RKO (cell line): ENCODE measurements around the gene SLC7A1.

Experiments used
- DNase-seq: peaks from one replicate; pipeline ENCODE4 v3.0.0-alpha.2; 2016; ENCODE audit warnings: low spot score

The SLC7A1 gene

DNA sequence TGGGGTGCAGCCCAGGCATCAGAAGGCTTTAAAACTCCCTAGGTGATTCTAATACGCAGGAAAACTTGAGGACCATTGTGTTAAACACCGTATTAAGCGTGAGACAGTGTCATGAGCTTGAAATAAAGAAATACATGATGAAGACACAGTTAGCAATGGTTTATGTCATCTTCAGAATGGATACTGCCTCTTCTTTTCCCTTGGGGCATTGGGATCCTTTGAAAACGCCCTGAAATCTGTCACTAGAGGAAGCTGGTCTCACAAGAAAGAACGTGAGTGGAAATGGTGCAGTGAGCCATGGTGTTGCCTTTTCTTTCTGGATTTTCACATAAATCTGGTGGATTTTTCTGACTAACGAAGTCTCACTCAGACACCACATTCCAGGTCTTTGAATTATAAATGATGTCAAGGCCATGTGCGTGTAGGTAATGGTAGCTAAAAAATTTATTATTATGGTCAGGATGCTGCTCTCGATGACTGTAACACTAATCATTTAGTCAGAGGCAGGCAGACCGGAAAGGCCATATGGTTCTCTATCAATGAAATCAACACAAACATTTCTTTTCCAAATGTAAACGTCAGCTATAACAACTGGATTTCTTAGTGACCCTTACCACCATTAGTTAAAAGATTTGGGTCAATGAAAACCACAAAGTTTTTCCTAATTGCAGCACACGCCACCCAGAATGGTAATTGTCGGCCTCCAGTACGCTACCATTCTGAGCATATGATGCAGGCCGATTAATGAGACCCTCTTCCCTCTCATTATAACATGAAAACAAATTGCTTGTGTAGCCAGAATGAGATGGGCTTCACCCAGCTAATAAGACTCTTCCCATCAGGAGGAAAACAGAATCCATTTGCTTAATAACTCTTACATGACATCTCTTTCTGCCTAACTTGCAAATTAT, 105.6 kb downstream of the SLC7A1 start:
- DNase-seq = no peak

DNA sequence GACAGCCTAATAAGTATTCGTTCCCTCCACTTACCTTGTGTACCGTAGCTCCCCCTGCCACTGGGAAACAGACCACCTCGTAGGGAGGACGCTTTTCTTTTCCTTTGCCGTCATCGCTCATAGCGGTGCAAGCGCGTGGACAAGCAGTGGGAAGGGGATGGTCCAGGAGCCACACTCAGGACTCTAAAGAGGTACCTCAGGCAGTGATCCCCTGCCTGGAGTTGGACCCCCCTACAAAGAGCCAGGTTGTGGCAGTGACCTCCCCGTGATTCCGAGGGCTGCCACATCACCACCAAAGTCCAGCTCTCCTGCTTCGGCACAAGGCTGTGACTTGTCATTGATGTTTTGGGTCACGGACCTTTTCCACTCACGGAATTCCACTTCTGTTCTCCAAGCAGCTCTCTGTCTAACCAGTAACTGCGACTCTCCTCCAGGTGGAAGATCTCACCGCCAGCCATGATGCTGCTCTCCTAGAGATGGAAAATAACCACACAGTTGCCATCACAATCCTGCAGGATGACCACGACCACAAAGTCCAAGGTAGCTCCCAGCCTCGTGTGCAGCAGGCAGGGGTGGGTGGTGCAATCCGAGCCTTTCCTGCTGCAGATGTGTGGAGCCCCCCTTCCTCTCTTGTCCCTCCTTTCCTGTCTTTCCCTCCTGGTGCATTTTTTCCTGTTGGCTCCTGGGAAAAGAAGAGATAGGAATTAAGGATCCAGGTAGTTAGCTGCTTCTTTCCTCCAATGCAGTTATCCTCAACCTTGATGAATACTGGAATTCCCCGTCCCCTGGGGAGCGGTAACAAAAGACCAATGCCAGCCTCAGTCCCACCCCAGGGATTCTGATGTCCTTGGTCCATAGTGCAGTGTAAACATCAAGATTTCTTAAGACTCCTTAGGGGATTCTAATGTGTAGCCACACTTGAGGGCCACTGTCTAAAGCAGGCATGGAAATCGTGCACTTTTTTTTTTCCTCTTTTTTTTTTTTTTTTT, 107.7 kb downstream of the SLC7A1 start:
- no peak for DNase-seq

DNA sequence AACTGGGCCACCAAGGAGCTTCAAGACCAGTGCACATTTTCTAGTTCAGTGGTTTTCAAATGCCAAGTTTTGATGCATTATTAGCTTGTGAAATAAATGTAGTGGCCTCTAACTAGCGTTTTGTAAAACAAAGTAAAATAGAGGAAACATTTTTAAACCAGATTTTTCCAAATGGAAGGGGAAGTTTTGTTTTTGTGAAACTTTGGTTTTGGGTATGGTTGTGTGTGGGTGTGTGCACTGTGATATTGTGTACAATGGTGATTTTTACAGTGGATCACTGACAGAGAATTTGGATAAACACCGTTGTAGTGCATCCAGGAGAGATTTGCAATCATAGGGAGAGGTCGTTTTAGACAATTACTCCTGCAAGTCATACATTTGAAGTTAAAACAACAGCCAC, 108.9 kb downstream of the SLC7A1 start:
- no peak for DNase-seq

DNA sequence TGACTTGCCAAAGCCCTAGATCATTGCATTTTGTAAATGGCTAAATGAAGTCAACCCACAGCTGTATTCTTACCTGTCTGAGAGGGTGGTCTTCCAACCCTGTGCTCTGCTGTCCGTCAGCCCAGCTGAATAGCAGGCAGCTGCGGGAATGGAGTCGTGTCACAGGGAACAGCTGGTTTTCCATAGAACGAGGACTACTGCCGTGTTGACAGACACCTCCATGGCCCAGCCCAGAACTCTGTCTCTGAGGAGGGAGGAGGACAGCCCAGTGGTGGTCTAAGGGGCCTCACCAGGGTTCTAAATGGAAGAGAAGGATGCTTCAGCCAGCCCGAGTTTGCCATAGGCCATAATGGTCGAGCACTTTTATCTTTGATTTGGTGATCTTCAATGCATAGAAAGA, 110.7 kb downstream of the SLC7A1 start:
- no peak for DNase-seq

DNA sequence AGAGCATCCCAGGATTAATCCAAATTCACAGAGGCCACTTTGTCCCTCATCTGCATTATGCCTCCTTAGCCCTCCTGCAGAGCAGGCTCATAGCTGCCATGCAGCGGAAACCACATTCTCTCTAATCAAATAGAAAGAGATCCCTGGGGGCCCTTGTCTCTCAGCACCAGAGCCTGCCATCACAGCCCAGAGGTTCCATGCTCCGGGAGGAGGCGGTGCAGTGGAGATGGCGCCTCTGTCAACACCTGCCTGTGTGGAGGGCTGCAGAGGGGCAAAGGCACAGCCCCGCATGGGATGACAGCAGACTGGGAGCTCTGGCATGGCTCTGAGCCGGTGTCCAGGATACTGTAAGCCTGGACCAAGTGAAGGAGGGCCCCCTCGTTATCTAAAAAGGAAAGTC, 111.3 kb downstream of the SLC7A1 start:
- no peak for DNase-seq

- DNase-seq = no peak
Measured at GRCh38 chr13:29483623-29484022, 111.9 kb downstream of the SLC7A1 start.

DNA sequence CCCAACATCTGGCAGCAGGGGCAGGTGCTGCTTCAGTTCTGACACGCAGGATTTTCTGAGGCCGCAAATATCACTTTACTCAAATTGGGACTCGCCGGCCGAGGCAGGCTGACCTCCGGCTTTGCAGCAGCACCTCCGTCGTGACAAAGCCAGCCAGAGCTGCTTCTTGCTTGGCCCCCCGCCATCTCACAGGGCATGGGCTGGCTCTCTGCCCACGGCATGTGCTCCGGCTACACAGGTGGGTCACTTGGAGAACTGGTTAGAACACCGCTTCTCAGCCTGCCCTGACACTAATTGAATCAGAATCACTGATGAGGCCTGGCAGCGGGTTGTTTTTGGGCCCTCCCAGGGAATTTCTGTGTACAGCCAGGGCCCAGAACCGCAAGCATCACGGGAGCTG, 112.3 kb downstream of the SLC7A1 start:
- no peak for DNase-seq

- no peak for DNase-seq
Measured at GRCh38 chr13:29482504-29482903, 113.0 kb downstream of the SLC7A1 start.

DNA sequence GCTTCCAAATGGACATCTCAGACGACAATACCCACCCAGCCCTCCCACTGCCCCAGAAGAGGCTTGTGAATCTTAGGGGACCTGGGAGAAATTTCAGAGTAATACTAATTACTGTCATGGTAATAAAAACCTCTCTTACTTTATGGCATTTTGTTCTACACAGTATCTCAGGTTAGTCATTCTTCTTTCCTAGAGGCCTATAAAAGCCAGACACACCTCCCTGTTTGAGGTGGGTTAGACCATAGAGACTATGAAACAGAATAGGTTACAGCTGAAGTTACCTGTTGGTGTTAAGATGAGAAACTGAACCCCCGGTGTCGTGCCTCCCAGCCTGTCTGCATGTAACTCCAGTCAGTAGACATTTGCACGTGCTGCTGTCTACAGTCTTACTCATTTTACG, 113.9 kb downstream of the SLC7A1 start:
- DNase-seq = no peak

DNA sequence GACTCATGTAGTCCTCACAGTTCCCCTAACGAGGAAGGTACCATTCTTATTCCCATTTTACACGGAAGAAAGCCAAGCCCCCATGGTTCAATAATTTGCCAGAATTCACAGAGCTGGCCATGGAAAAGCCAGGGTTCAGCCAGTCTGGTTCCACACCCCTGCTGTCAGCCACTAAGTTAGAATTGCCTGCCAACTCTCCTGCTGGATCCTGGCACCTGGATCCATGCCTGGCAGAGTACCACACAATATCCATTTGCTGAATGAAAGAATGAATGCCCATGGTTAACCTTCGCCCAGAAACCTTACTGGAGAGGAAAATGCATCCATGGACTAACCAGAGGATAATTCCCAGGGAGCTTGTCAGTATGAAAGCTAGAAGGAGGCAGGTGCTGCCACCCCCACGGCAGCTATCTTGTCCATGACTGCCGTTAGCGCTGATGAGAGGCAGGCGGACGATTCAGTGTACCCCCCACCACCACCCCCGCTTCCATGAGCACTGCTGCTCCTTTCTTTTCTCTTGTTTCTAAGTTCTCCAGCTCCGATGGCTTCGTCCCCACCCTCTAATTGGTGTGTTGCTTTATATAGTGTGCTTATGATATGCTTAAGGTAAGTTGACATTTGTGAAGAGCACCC, 114.5 kb downstream of the SLC7A1 start:
- DNase-seq = no peak

DNA sequence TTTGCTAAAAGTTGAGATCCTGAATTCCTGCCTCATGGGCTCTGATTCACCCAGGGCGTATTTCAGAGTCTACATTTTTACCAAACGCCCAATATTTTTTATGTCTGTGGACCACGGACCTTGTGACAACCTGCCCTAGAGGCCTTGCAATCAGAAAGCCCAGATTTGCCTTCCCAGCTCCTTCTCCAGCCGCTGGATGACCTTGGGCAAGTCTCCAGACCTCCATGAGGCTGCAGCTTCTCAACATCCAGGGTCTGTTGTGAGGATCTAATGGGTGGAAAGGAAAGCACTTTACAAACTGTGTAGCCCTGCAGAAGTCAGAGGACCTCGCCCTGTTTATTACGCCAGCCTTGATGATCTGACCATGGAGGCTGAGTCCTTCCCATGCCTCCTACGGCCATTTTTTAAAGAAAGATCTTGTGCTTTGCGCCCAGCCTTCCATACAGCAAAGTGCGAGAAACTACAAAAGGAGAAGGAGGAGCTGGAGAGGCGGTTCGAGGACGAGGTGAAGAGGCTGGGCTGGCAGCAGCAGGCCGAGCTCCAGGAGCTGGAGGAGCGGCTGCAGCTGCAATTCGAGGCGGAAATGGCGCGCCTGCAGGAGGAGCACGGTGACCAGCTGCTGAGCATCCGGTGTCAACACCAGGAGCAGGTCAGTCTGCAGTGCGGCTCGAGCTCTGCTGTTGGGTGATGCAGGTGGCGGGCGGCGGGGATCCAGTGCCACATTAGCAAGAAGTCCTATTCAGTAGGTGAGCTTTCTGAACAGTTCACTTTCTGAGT, 115.6 kb downstream of the SLC7A1 start:
- DNase-seq = no peak

DNA sequence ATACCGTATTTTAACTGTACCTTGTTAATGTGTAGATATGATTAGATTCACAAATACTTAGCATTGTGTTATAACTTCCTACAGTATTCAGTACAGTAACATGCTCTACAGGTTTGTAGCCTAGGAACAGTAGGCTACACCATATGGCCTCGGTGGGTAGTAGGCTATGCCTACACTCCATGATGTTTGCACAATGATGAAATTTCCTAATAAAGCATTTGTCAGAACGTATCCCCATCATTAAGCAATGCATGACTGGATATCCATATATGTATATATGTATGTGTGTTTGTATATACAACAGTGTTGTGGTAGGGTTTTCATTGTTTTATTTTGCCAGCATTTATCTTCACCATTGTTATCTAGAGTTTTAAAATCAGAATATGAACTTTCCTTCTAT, 119.4 kb downstream of the SLC7A1 start:
- DNase-seq = no peak

DNA sequence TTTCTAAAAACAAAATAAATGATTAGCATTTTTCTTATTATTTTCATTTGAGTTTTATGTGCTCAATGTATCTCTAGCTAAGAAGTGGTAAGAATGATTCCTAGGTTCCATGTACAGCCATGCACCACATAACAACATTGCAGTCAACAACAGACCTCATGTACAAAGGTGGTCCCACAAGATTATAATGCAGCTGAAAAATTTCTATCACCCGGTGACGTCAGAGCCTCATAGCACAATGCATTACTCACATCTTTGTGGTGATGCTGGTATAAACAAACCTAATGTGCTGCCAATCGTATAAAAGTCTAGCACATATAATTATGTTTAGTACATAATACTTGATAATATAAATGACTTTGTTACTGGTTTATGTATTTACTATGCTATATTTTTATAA, 120.5 kb downstream of the SLC7A1 start:
- DNase-seq = peak; percentile 23

DNA sequence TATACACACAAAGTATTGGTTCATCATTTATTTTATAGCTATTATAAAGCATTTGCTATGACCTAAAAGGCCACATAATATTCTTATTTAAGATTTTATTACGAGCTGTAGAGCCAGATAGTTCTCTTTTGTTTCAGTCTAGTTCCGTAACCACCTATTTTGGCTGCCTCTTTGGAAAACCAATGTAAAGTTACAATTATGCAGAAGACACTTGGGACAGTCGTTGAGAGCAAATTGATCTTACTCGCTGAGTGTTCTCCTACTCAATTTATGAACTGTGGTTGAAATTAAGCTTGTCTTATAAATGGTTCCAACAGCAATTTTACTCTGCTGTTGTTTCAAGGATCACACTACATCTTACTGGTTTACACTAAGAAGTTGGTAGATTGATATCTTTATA, 122.3 kb downstream of the SLC7A1 start:
- DNase-seq = no peak

DNA sequence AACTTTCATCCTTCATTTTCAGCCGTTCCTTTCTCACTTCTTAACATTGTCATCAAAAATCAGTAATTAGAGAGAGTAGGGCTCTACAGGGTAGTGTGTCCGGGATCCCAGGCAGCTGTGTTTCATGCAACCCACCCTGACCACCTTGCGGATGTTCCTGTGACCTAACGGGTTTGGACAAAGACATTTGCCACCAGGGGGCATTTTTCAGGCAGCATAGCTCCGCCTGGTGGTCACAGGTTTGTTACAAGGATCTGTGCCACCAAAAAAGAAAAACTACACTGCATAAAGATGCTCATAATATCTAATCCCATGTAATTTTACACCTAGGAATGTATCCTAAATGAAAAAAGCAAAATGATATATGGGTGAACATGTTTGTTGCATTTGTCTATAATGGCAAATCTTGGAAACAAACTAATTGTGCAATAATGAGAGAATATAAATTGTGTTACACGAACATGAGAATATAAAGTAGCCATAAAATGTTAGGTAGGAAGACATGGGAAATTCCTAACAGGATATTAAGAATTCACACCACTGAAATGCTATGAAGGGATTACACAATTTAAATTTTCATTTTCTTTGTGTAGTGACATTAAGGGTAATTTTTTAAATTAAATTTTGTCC, 123.0 kb downstream of the SLC7A1 start:
- peak; percentile 69 for DNase-seq

DNA sequence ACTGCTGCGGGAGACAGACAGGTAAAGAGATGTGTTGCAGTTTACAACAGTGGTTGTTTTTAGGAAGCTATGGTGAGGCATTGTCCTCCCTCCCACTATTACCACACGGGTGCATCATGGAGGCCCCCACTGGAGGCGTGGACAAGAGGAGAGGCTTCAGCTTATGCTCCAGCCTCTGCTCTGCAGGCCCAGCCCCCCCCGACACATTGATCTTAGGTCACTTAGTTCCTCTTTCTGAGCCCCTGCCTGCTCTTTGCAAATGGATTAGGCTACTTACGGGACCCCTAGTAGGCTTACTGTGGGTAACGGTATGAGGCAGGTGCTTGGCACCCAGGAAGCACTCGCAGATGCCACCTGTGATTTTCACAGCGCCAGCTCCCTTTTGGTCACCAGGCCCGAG, 123.9 kb downstream of the SLC7A1 start:
- no peak for DNase-seq

DNA sequence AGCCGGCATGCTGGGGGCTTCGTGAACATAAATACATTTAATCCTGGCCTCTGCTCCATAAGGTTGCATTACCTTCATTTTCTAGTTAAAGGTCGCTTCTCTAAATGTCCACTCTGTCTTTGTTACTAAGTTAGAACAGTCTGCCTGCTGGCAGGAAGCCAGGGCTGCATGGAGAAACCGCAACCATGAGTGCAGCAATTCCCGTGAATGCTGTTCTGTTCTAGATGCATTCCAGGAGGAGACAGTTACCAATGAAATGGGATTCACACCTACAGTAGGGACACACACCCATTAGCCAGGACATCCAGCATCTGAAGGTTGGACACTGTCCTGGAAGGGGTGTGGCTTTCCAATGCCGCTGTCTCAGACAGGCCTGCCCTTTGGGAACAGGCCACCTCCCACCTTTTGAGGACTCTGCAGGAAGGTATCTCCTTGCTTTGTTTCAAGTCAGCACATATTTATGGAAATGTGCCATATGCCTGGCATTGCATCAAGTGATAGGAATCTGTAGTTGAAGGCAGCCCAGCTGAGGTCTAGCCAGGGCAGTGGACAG, 129.7 kb downstream of the SLC7A1 start:
- no peak for DNase-seq

GRCh38 chr13:29464105-29464679, 131.3 kb downstream of the SLC7A1 start:
- no peak for DNase-seq

- no peak for DNase-seq
Measured at GRCh38 chr13:29459813-29460355, 135.6 kb downstream of the SLC7A1 start.
